Hematopoietic multipotent progenitor cell treated with erythropoietin and hydrocortisone succinate and interleukin-3 and kit ligand, for 8 days (in vitro differentiated cells): ENCODE results near the gene SLCO3A1.

ENCODE experiments used
- DNase-seq: peaks from one replicate; pipeline ENCODE4 v3.0.0-alpha.2; 2015

Gene SLCO3A1

GRCh38 chr15:91862891-91863504, 9.5 kb downstream of the SLCO3A1 start:
- no peak for DNase-seq

- no peak for DNase-seq
Observed at GRCh38 chr15:91863621-91864255, 10.2 kb downstream of the SLCO3A1 start.

GRCh38 chr15:91864664-91865063, 11.2 kb downstream of the SLCO3A1 start:
- DNase-seq: no peak

- DNase-seq: no peak
Observed at GRCh38 chr15:91865486-91865885, 12.0 kb downstream of the SLCO3A1 start.

GRCh38 chr15:91865950-91866349, 12.4 kb downstream of the SLCO3A1 start:
- no peak for DNase-seq

GRCh38 chr15:91866371-91866905, 12.9 kb downstream of the SLCO3A1 start:
- no peak for DNase-seq

- no peak for DNase-seq
Observed at GRCh38 chr15:91866971-91867372, 13.5 kb downstream of the SLCO3A1 start.

- DNase-seq: no peak
Observed at GRCh38 chr15:91867581-91868026, 14.1 kb downstream of the SLCO3A1 start.

- no peak for DNase-seq
Observed at GRCh38 chr15:91870876-91871537, 17.5 kb downstream of the SLCO3A1 start.

- DNase-seq: no peak
Observed at GRCh38 chr15:91871837-91872236, 18.3 kb downstream of the SLCO3A1 start.

GRCh38 chr15:91872356-91873137, 19.0 kb downstream of the SLCO3A1 start:
- DNase-seq: no peak

GRCh38 chr15:91873138-91873536, 19.6 kb downstream of the SLCO3A1 start:
- DNase-seq: no peak

- no peak for DNase-seq
Observed at GRCh38 chr15:91874171-91874570, 20.7 kb downstream of the SLCO3A1 start.

- DNase-seq: no peak
Observed at GRCh38 chr15:91874992-91875660, 21.6 kb downstream of the SLCO3A1 start.

- no peak for DNase-seq
Observed at GRCh38 chr15:91876187-91876586, 22.7 kb downstream of the SLCO3A1 start.

- no peak for DNase-seq
Observed at GRCh38 chr15:91878319-91878870, 24.9 kb downstream of the SLCO3A1 start.

- no peak for DNase-seq
Observed at GRCh38 chr15:91879158-91879557, 25.6 kb downstream of the SLCO3A1 start.

- DNase-seq: no peak
Observed at GRCh38 chr15:91880373-91880772, 26.9 kb downstream of the SLCO3A1 start.

- DNase-seq: no peak
Observed at GRCh38 chr15:91881569-91882297, 28.2 kb downstream of the SLCO3A1 start.

- DNase-seq: no peak
Observed at GRCh38 chr15:91882858-91883586, 29.5 kb downstream of the SLCO3A1 start.

- DNase-seq: no peak
Observed at GRCh38 chr15:91884606-91885005, 31.1 kb downstream of the SLCO3A1 start.
